A673 (cell line): Measurements from ENCODE around the gene SNX24.

Experiments used
- EZH2 ChIP-seq: fragments of 200-600 bp; sonication (generic); IDR thresholded peaks from 2 replicates; pipeline ENCODE4 v1.6.1; 2017; ENCODE audit warnings: borderline replicate concordance, low read depth, mild to moderate bottlenecking, mixed read lengths, antibody characterized with exemption, low read length; ENCODE audit not compliant: poor library complexity, severe bottlenecking
- TF ChIP-seq, protein P1 (sequence below): fragments of 300-800, 200-600 bp; sonication (generic); conservative IDR thresholded peaks from 2 replicates; pipeline ENCODE4 v1.5.1; 2017; ENCODE audit warnings: low read depth, mild to moderate bottlenecking, antibody characterized with exemption, low read length, moderate library complexity, mixed read lengths

DNA sequence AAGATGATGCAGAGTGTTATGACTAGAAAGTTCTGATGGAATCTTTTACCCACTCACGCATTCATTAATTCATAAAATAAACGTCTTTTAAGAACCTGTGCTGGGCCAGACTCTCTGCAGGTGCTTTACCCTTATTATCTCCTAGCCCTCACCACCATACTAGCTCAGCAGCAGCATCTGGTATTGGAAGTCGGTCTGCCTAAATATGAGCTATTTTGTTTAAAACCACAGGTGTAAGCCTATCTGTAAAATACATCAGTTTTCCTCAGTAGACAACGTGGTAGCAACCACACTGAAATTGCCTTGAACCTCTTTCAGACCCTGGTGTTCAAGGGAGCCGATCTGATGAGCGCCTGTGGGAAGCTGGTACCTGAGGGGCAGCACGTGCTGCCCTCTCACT, 121.7 kb downstream of the SNX24 start:
- TF ChIP-seq, protein P1, sequence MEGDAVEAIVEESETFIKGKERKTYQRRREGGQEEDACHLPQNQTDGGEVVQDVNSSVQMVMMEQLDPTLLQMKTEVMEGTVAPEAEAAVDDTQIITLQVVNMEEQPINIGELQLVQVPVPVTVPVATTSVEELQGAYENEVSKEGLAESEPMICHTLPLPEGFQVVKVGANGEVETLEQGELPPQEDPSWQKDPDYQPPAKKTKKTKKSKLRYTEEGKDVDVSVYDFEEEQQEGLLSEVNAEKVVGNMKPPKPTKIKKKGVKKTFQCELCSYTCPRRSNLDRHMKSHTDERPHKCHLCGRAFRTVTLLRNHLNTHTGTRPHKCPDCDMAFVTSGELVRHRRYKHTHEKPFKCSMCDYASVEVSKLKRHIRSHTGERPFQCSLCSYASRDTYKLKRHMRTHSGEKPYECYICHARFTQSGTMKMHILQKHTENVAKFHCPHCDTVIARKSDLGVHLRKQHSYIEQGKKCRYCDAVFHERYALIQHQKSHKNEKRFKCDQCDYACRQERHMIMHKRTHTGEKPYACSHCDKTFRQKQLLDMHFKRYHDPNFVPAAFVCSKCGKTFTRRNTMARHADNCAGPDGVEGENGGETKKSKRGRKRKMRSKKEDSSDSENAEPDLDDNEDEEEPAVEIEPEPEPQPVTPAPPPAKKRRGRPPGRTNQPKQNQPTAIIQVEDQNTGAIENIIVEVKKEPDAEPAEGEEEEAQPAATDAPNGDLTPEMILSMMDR = no peak
- TF ChIP-seq EZH2 = no peak
